NOMO-1 (cell line): Measurements from ENCODE around the gene SLC6A6.

Experiments used
- DNase-seq, 2 experiments: peaks; one replicate each; lab custom pipeline; 2025; ENCODE audit not compliant: unreplicated experiment in 2 of 2; lab: John Stamatoyannopoulos, UW

SLC6A6 gene

GRCh38 chr3:14517601-14518431, 115.4 kb downstream of the SLC6A6 start:
- no peak for DNase-seq

DNA sequence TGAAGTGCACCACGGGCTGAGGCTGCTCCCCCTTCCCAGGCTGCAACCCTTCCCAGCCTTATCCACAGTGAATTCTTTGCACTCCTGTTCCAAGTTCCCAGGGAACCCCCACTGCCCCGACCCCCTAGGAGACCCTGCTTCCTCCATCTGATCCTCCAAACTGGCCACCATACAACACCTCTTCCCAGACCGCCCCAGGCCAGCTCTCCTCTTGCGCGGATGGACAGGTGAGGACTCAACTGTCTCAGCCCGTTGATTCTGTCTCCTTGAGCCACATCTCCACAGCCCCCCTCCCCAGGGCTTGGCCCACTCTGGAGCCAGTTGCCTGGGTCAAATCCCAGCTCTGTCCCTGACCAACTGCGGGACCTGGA, 116.0 kb downstream of the SLC6A6 start:
- DNase-seq, result no peak

- no peak for DNase-seq
Measured at GRCh38 chr3:14518893-14519292, 116.5 kb downstream of the SLC6A6 start.

GRCh38 chr3:14519406-14519805, 117.0 kb downstream of the SLC6A6 start:
- no peak for DNase-seq

- DNase-seq, result no peak
Measured at GRCh38 chr3:14520149-14520548, 117.7 kb downstream of the SLC6A6 start.

- no peak for DNase-seq
Measured at GRCh38 chr3:14520967-14521366, 118.6 kb downstream of the SLC6A6 start.

- DNase-seq, result no peak
Measured at GRCh38 chr3:14521611-14522010, 119.2 kb downstream of the SLC6A6 start.

GRCh38 chr3:14522129-14522691, 119.8 kb downstream of the SLC6A6 start:
- no peak for DNase-seq

DNA sequence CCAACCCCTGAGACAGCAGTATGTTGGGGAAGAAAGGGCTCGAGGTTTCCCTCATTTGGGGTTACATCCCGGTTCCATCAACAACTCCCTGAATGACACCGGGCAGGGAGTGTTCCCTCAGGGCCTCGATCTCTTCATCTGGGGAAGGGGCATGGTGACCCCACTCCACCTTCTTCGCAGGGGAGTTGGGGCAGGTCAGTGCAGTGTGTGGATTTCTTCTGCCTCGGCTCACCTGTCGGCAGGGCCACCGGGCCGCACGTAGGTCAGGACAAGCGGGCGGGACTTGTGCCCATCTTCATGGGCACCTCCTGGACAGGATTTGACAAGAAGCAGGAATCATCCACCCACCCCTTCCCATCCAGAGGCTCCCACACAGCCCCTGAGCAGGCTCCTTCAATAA, 120.4 kb downstream of the SLC6A6 start:
- DNase-seq, result no peak

DNA sequence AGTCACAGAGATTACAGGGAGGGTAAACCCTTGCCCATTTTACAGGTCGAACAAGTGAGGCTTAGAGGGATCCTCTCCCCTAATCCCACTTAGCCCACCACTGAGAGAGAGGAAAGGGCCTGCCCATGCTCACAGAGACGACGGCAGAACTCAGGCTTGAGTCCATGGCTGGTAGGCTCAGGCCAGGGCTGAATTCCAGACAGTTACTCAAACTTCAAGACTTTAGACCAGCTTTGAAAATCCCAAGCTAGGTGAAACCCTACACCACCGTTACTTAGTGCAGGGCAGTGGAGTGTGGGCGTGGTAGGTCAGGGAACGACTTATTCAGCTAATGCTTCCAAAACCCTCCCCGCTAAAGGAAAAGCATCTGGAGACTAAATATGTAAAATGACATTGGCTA, 121.4 kb downstream of the SLC6A6 start:
- DNase-seq, result no peak

DNA sequence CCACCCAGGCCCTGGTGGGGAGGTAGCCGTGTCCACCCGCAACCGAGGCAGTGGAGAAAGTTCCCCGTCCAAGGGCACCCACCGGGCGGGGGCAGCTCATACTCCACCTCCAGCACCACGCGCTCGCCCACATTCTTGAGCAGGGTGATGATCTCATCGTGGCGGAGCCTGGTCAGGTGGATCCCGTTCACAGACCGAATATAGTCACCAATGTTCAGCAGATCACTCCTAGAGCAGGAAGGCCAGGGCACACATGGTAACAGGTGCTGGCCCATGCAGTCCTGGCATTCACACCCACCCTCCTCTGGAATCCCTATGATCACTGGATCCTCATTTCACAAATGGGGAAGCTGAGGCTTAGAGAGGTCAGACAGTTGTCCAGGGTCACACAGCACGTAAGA, 121.9 kb downstream of the SLC6A6 start:
- no peak for DNase-seq

- DNase-seq, result no peak
Measured at GRCh38 chr3:14524920-14525660, 122.7 kb downstream of the SLC6A6 start.

- DNase-seq, result no peak
Measured at GRCh38 chr3:14525685-14526631, 123.6 kb downstream of the SLC6A6 start.

DNA sequence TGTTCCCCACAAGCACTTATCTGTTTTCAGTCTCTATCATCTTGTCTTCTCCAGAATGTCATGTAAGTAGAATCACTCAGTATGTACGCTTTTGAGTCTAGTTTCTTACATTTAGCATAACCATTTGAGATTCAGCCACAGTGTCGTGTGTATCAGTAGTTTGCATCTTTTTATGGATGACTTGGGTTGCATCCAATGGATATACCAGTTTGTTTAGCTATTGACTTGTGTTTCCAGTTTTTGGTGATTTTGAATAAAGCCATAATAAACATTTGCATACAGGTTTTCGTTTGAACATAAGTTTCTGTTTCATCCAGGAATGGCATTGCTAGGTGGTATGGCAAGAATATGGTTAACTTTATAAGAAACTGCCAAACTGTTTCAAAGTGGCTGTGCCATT, 125.7 kb downstream of the SLC6A6 start:
- DNase-seq, result no peak

- no peak for DNase-seq
Measured at GRCh38 chr3:14531856-14532395, 129.5 kb downstream of the SLC6A6 start.

DNA sequence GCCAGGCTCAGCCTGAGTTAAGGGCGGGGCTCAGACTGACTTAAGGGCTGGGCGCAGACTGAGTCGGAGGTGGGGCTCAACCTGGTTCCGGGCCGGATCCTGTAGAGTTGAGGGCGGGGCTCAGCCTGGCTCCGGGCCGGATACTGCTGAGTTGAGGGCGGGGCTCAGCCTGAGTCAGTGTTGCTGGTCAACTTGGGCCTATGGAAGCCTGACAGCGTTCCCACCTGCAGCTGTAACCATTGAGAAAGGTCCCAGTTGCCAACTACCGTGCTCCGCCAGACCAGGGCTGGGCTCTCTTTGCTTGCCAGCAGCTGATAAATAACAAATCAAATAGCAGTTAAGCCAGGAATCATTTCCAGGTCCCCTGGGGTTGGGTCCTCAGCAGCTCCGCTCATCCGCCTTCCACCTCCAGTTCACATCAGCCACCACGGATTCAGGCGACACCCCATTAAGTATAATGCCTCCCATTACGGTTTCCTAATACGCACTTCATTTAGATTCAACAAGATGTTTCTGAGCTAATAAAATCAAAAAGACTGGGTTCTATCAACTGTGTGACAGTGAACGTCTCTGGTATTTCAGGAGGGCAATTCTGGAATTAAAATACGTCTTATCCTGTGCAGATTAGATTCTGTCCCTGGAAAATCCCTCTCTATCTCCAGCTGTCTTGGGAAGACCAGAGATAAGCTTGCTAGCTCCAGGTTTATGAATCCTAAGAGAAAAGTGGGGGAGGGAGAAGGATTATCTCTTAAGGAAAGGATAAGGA, 130.5 kb downstream of the SLC6A6 start:
- no peak for DNase-seq

- DNase-seq, result no peak
Measured at GRCh38 chr3:14533457-14533958, 131.1 kb downstream of the SLC6A6 start.

GRCh38 chr3:14534516-14535191, 132.2 kb downstream of the SLC6A6 start:
- DNase-seq, result no peak

- no peak for DNase-seq
Measured at GRCh38 chr3:14535616-14536015, 133.2 kb downstream of the SLC6A6 start.
